Thoracic aorta (tissue), 2 donors: Measurements from ENCODE around the gene DEFB126. TPM values are rescaled to one million over a fixed set of nuclear protein-coding genes. Genes with fewer than 3 reads are reported as not detected.

ENCODE experiments used
- ATAC-seq: fragments of 150-250 bp; one replicate; pipeline ENCODE4 v1.8.0; 2017; ENCODE audit warnings: low read depth; ENCODE audit not compliant: insufficient number of reproducible peaks, low FRiP score
- DNase-seq: peaks from one replicate; pipeline ENCODE4 v3.0.0-alpha.2; 2020; ENCODE audit warnings: low spot score
- H3K27ac ChIP-seq, 2 donors: fragments of 200-600 bp; sonication (generic); 1 replicate in 1 of 2; 2 replicates in 1 of 2; pipeline ENCODE4 v1.5.1; 2016; ENCODE audit warnings: mild to moderate bottlenecking in 2 of 2, moderate library complexity in 2 of 2
- H3K27me3 ChIP-seq: fragments of 200-600 bp; sonication (generic); replicated peaks from 2 replicates; pipeline ENCODE4 v1.6.0; 2016; ENCODE audit warnings: mild to moderate bottlenecking; ENCODE audit not compliant: insufficient read depth
- H3K36me3 ChIP-seq: fragments of 200-600 bp; sonication (generic); one replicate; pipeline ENCODE4 v1.5.1; 2016
- H3K4me1 ChIP-seq, 2 donors: fragments of 200-600 bp; sonication (generic); 1 replicate in 1 of 2; 2 replicates in 1 of 2; pipeline versions ENCODE4 v1.5.1 to v1.6.0; 2016; ENCODE audit warnings: low read depth in 2 of 2, mild to moderate bottlenecking in 1 of 2; ENCODE audit not compliant: control insufficient read depth in 1 of 2
- H3K4me3 ChIP-seq: fragments of 200-600 bp; sonication (generic); 2 replicates; pipeline ENCODE4 v1.5.1; 2016; ENCODE audit warnings: mild to moderate bottlenecking
- H3K9me3 ChIP-seq: fragments of 200-600 bp; sonication (generic); 2 replicates; pipeline ENCODE4 v1.5.1; 2016
- CTCF ChIP-seq: fragments of 200-600 bp; sonication (generic); IDR thresholded peaks from one replicate; pipeline ENCODE4 v1.5.1; 2019; ENCODE audit warnings: antibody characterized with exemption
- total RNA-seq, 2 donors: library from RNA; depleted of rRNA; stranded (reverse); fragments of >200 nt; gene quantifications; one replicate each; pipeline versions ENCODE4 v1.1.0 to v1.2.3, GENCODE V29; 2016

DEFB126 gene
- total RNA-seq, 2 donors from 2014 or later, result not detected

- H3K4me3 ChIP-seq, result no peak overlapping the region
- ATAC-seq (no peak), DNase-seq (no peak)
- TF ChIP-seq CTCF, result no peak
- no peaks in the 10 kb centered on the region for H3K36me3 ChIP-seq
- no peaks in the 10 kb centered on the region for H3K9me3 ChIP-seq
- no peaks in the 10 kb centered on the region for H3K4me1 ChIP-seq
- no peaks in the 10 kb centered on the region for H3K27me3 ChIP-seq
- no peak overlapping the region for H3K27ac ChIP-seq
These were observed 45.3 kb downstream of the DEFB126 start for GRCh38 chr20:187733-188132.

DNA sequence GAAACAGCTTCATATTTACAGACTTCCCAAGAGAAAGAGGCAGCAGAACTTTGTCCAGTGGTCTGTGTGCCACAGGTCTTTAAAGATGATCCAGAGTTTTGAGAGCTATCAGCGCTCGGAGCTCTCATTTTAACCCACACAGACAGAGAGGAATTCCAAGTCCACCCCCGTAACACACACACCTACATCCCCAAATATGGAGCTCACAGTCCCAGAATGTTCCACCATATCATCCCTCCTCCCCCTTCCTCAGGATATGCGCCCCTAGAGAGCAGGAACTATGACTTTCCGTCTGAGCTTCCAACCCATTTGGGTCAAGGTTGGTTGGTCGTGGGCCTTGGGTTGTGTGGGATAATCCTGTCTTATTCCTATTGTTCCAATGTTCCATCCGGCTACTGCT lies 47.2 kb downstream of the DEFB126 start, which contains the start of gene DEFB128:
Gene DEFB128, minus strand, starts transcription at position 101 of the 400 bp plus-strand sequence. Its CDS starts 88 bp downstream, at position 13.
- Histone ChIP-seq H3K27me3 (no peaks in the 10 kb centered on the region), H3K4me1 (no peaks in the 10 kb centered on the region), H3K27ac (no peak within 1 kb of the TSS), H3K4me3 (no peak within 1 kb of the TSS), H3K9me3 (no peaks in the 10 kb centered on the region), H3K36me3 (no peaks in the 10 kb centered on the region)
- no peak for TF ChIP-seq CTCF
- DNase-seq, result no peak
- ATAC-seq, result no peak

Other genes starting within 250 kb of the DEFB126 start
- gene DEFB125, start 54.9 kb upstream of the DEFB126 start, total RNA-seq, result not detected
- not detected for gene DEFB127, start 14.9 kb downstream of the DEFB126 start, total RNA-seq
- not detected for gene DEFB128, start 47.1 kb downstream of the DEFB126 start, total RNA-seq
- not detected for gene DEFB129, start 84.7 kb downstream of the DEFB126 start, total RNA-seq
- gene DEFB132, start 115.1 kb downstream of the DEFB126 start, total RNA-seq, result not detected
- gene C20orf96, start 148.2 kb downstream of the DEFB126 start, total RNA-seq, result 1 to 10 TPM in 1 of 2 donors, under 1 TPM in 1; 0.92 to 6.2 TPM
- 10 to 100 TPM; 14.4 to 19.5 TPM for gene ZCCHC3, start 155.0 kb downstream of the DEFB126 start, total RNA-seq
- gene SOX12, start 183.0 kb downstream of the DEFB126 start, total RNA-seq, result 1 to 10 TPM; 3.9 to 5.4 TPM
- 10 to 100 TPM; 25.1 to 56.9 TPM for gene NRSN2, start 204.5 kb downstream of the DEFB126 start, total RNA-seq
- gene TRIB3, start 238.2 kb downstream of the DEFB126 start, total RNA-seq, result 1 to 10 TPM; 2.7 to 5.0 TPM